Embryonic facial prominence (tissue), 1 donor: Measurements from ENCODE around the gene SUFU.
"Not testable (repeated sequence)": the region's sequence is repeated elsewhere in the genome, so short reads cannot be mapped to it uniquely, and the experiment has no call there.

ENCODE experiments used
- DNase-seq: peaks from one replicate; pipeline ENCODE4 v3.0.0-alpha.2; 2016; ENCODE audit errors: extremely low spot score

Gene SUFU

GRCh38 chr10:102650655-102651454, 147.1 kb downstream of the SUFU start:
- DNase-seq, result no peak

GRCh38 chr10:102651455-102652169, 147.8 kb downstream of the SUFU start:
- no peak for DNase-seq

GRCh38 chr10:102652170-102652916, 148.6 kb downstream of the SUFU start:
- DNase-seq, result no peak

- no peak for DNase-seq
Measured at GRCh38 chr10:102653060-102653459, 149.3 kb downstream of the SUFU start.

GRCh38 chr10:102654566-102654965, 150.8 kb downstream of the SUFU start:
- DNase-seq, result no peak

GRCh38 chr10:102654969-102655368, 151.2 kb downstream of the SUFU start:
- no peak for DNase-seq

GRCh38 chr10:102656026-102656425, 152.3 kb downstream of the SUFU start:
- no peak for DNase-seq

GRCh38 chr10:102656791-102657371, 153.1 kb downstream of the SUFU start:
- no peak for DNase-seq

- no peak for DNase-seq
Measured at GRCh38 chr10:102657451-102657850, 153.7 kb downstream of the SUFU start.

- DNase-seq, result no peak
Measured at GRCh38 chr10:102657984-102658724, 154.4 kb downstream of the SUFU start.

- no peak for DNase-seq
Measured at GRCh38 chr10:102658802-102659201, 155.0 kb downstream of the SUFU start.

GRCh38 chr10:102660888-102661657, 157.3 kb downstream of the SUFU start:
- DNase-seq, result no peak

- DNase-seq, result no peak
Measured at GRCh38 chr10:102661658-102662028, 157.9 kb downstream of the SUFU start.

- no peak for DNase-seq
Measured at GRCh38 chr10:102665904-102666509, 162.2 kb downstream of the SUFU start.

- not testable (repeated sequence) for DNase-seq
Measured at GRCh38 chr10:102667411-102667810, 163.6 kb downstream of the SUFU start.

GRCh38 chr10:102668326-102669107, 164.7 kb downstream of the SUFU start:
- no peak for DNase-seq

- no peak for DNase-seq
Measured at GRCh38 chr10:102669206-102670064, 165.7 kb downstream of the SUFU start.

GRCh38 chr10:102670065-102670670, 166.4 kb downstream of the SUFU start:
- no peak for DNase-seq
